Inflammatory macrophage treated with lipopolysaccharide for 1 hour (primary cell): ENCODE data around the gene BCL2L1.

Source experiments
- DNase-seq, 2 donors: peaks; one replicate each; pipeline ENCODE4 v3.0.0-alpha.2; 2020 to 2022

BCL2L1 gene

GRCh38 chr20:31691646-31692275 lies 30.9 kb downstream of the BCL2L1 start:
- DNase-seq = peak; percentile 30 to 50

GRCh38 chr20:31690124-31690666 lies 32.5 kb downstream of the BCL2L1 start:
- DNase-seq = no peak

- DNase-seq = no peak
Measured at GRCh38 chr20:31689141-31689540, 33.5 kb downstream of the BCL2L1 start.

- DNase-seq = no peak
Measured at GRCh38 chr20:31687777-31688176, 34.9 kb downstream of the BCL2L1 start.

- DNase-seq = no peak
Measured at GRCh38 chr20:31685853-31686643, 36.6 kb downstream of the BCL2L1 start.

- no peak for DNase-seq
Measured at GRCh38 chr20:31684153-31685015, 38.3 kb downstream of the BCL2L1 start.

GRCh38 chr20:31682927-31683326 lies 39.7 kb downstream of the BCL2L1 start:
- no peak for DNase-seq

- DNase-seq = no peak
Measured at GRCh38 chr20:31682352-31682751, 40.3 kb downstream of the BCL2L1 start.

- DNase-seq = no peak
Measured at GRCh38 chr20:31681769-31682168, 40.9 kb downstream of the BCL2L1 start.

- DNase-seq = no peak
Measured at GRCh38 chr20:31681128-31681727, 41.4 kb downstream of the BCL2L1 start.

- no peak for DNase-seq
Measured at GRCh38 chr20:31680286-31681127, 42.2 kb downstream of the BCL2L1 start.

GRCh38 chr20:31679357-31680285 lies 43.0 kb downstream of the BCL2L1 start:
- DNase-seq = no peak

GRCh38 chr20:31678389-31679356 lies 44.0 kb downstream of the BCL2L1 start:
- no peak for DNase-seq

GRCh38 chr20:31677553-31678260 lies 45.0 kb downstream of the BCL2L1 start:
- no peak for DNase-seq

GRCh38 chr20:31676609-31676989 lies 46.1 kb downstream of the BCL2L1 start:
- DNase-seq = no peak

GRCh38 chr20:31675828-31676608 lies 46.6 kb downstream of the BCL2L1 start:
- no peak for DNase-seq

- DNase-seq = peak; percentile 90 to 94
Measured at GRCh38 chr20:31674895-31675827, 47.5 kb downstream of the BCL2L1 start.
